Femur (tissue), 1 donor: ENCODE measurements around the gene NUDT4.
"Not testable (repeated sequence)": the region's sequence is repeated elsewhere in the genome, so short reads cannot be mapped to it uniquely, and the experiment has no call there.

Experiments used
- DNase-seq: peaks from one replicate; pipeline ENCODE4 v3.0.0-alpha.2; 2017

Gene NUDT4

GRCh38 chr12:93369505-93369904, 8.2 kb upstream of the NUDT4 start:
- DNase-seq, result no peak

GRCh38 chr12:93370947-93371346, 6.8 kb upstream of the NUDT4 start:
- DNase-seq, result no peak

DNA sequence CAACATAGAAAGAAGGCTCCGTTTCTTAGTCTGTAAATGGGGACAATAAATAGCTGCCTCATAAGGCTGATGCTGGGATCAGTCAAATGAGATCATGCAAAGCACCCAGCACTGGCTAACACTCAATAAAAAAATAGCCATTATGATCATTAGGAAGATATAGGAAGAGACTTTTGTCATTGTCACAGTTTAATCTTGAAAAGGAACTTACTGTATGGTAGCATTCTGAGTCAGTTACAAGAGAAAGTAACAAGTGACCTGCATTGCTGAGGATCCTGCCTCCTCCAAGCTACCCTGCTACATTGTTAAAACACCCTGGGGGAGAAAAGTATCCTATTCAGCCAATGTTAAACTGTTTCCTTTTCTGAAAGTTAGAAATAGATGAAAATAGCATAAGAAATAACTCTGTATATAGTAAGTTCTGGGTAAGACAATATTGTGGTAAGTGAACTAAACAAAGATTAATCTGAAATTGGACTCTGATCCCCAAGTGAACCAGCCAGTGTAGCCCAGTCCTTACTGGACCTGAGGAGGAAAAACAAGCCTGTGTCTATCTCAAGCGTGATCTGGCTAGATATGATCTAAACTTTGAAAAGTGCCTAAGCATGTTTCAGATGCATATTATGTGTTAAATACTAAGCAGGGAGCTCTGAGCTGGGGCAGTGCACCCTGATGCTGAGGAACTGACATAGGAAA, 3.6 kb upstream of the NUDT4 start:
- no peak for DNase-seq

DNA sequence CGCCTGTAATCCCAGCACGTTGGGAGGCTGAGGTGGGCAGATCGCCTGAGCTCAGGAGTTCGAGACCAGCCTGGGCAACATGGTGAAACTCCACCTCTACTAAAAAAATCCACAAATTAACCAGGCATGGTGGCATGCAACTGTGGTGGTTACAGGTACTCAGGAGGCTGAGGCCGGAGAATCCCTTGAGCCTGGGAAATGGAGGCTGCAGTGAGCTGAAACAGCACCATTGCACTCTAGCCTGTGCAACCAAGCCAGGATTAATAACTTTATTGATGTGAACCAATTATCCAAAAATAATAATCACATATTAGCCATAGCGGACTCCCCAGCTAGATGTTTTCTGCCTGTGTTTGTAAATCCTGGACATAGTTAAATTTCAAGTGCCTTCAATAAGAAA, 1.8 kb upstream of the NUDT4 start:
- no peak for DNase-seq

DNA sequence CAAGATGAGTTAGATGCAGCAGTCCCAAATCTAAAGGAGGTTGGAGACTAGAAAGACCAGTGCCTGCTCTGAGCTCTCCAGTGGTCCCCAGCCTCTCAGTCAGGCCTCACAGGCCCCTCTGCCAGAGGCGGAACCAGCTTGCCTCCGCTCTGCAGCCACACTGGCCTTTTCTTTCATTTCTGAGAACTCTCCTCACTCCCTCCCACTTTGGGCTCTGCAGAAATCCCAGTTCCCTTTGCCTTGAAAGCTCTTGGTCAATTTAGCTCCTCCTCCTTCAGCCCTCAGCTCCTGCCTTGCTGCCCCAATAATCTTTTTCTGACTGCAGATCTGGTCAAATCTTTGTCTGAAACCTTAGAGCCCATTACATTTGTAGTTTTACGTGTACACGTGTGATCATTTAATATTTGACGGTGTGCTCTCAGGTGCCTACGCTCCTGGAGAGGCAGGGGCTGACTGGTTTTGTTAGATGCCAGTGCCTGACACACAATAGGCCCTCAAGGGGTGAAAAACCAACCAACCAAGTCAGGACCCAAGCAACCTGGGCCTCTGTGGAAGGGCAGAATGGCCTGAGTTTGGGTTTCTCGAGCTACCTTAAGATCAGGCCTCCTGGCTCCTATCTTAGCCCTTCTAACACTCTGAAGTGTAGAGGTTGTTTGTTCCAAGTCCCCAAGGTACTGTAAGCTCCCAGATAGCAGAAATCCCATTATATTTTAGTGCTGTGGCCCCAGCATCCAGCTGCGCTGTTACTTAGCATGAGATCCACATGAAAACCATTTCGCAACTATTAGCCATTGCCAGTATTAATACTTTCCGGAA, 1.1 kb upstream of the NUDT4 start:
- DNase-seq, result peak; percentile 56

GRCh38 chr12:93378196-93378997, 672 bp downstream of the NUDT4 start:
- DNase-seq, result peak; percentile 71

DNA sequence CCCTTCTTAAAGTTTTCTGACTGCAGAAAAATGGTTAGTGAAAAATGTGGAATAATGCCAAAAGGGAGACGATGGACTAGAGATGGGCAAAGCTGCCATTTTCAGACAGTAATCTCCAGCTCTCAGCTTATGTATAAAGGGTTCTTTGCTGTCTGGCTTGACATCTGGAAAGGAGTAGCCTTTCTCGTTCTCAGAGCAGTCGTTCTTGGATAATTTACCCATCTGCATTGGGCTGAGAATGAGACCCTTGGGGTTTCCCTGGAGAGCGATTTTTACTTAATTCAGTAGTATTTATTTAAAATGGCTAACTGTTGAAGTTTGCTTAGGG, 1.2 kb downstream of the NUDT4 start:
- DNase-seq, result peak; percentile 35

DNA sequence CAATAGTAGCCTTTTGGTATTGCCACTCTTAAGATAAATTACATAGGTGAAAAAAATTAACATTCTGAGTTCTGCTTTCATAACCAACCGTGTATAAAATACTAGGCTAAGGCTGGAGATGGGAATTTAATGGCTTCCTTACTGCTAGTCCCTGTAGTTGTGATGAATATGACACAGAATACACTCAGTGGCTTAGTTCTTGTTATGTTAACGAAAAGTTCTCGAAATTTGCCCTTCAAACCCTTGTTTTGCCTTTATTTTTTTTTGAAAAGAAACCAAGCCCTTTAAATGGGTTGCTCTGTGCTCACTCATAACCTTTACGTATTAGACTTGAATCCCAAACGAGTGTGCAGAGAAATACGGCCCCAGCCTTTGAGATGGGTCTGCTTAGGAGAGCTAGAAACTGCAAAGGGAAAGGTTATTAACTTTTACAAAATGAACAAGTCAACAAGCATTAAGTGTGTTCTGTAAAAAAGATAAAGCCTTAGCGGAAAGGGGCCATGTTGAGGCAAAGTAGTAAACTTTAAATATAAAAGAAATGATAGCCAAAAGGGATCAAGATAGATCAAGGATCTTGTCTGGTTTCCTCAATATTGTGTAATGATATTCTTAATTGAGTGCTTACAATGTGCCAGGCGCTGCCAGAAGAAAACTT, 1.7 kb downstream of the NUDT4 start:
- DNase-seq, result peak; percentile 22

- no peak for DNase-seq
These were observed 2.2 kb downstream of the NUDT4 start for GRCh38 chr12:93379981-93380361.

- DNase-seq, result no peak
These were observed 2.9 kb downstream of the NUDT4 start for GRCh38 chr12:93380480-93381121.

GRCh38 chr12:93381161-93381975, 3.6 kb downstream of the NUDT4 start:
- DNase-seq, result no peak

DNA sequence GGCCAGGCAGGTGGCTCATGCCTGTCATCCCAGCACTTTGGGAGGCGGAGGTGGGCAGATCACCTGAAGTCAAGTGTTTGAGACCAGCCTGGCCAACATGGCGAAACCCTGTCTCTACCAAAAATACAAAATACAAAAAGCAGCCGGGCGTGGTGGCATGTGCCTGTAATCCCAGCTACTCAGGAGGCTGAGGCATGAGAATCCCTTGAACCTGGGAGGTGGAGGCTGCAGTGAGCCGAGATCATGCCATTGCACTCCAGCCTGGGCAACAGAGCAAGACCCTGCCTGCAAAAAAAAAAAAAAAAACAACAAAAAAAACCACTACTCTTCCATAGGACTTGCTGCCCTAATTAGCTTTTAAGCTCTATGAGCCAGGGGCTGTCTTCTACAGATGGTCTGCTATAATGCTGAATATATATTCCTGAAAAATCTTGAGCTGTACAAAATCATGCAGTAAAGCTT, 4.3 kb downstream of the NUDT4 start:
- DNase-seq, result not testable (repeated sequence)

DNA sequence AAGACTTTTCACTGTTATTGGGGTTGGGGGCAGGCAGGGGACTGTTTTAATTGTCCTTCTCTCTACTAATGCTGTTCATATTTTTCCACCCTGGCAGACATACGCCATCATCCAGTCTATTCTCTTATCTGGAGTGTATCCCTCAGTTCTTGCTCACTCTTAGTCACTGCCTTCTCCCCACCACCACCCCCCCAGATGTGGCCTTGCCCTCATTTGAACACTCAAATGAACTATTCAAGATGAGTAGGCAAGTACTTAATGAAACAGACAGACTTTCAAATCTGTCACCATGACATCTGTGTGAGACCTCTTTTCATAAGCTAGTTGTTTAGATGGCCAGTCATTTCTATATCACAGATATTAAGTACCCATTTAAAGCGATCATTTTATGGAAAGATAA, 10.1 kb downstream of the NUDT4 start:
- no peak for DNase-seq

DNA sequence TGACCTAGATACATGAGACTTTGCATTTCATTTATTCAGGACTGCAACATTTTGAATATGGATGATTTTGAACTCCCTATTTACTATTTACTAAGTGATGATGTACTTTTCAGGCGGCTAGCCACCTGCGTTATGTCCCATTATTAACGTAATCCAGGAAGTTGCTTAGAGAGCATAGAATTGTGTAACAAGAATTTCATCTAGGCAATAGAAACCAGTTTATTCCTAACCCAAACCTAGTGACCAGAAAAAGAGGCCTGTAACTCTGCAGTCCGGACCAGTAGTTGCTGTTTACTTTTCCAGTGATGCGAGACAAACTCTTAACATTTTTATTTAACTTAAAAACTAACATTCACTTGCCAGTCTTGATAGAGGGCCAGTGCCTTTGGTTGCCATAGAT, 12.3 kb downstream of the NUDT4 start:
- DNase-seq, result no peak

DNA sequence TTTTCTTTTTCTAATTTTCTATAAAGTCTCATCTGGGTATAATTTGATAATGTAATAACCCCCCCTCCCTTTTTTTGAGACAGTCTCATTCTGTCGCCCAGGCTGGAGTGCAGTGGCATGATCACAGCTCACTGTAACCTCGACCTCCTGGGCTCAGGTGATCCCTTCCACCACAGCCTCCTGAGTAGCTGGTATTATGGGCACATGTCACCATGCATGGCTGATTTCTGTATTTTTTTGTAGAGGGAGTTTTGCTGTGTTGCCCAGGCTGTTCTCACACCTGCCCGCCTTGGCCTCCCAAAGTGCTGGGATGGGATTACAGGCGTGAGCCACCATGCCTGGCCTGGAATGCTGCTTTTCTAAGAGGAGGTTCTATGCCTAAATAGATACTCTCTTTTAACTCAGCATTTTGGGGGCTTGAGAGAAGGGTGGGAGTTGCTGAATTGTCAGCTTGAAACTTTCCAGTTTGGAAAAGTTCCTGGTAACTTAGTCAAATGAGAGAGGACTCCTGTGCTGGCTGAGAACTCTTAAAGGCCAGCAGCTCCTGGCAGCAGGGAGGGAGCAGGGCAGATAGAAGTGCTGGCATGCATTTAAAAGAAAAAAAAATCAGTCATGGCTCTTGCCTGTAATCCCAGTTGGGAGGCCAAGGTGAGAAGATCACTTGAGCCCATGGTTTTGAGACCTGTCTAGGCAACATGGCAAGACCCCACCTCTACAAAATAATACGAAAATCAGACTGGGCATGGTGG, 13.0 kb downstream of the NUDT4 start:
- DNase-seq, result no peak

- DNase-seq, result no peak
These were observed 15.7 kb downstream of the NUDT4 start for GRCh38 chr12:93393425-93393824.

- DNase-seq, result no peak
These were observed 19.7 kb downstream of the NUDT4 start for GRCh38 chr12:93397412-93397811.

GRCh38 chr12:93399183-93399863, 21.6 kb downstream of the NUDT4 start:
- not testable (repeated sequence) for DNase-seq

- no peak for DNase-seq
These were observed 24.9 kb downstream of the NUDT4 start for GRCh38 chr12:93402333-93403311.
